OCI-LY3 (cell line): ENCODE results near the gene BCL2L12.

ENCODE experiments used
- H2AFZ ChIP-seq: fragments of 200-600, 300-600 bp; shearing (Covaris generic); 2 replicates; pipeline ENCODE4 v1.6.0; 2014; ENCODE audit warnings: antibody characterized with exemption, low read depth, low read length
- H3K27ac ChIP-seq: fragments of 200-600, 300-600 bp; sonication (generic); 2 replicates; pipeline ENCODE4 v1.5.1; 2014; ENCODE audit warnings: mild to moderate bottlenecking, low read length, moderate library complexity, mixed read lengths
- H3K27me3 ChIP-seq: fragments of 200-600, 300-600 bp; sonication (generic); 2 replicates; pipeline ENCODE4 v1.6.1; 2014; ENCODE audit warnings: low read depth, low read length, mixed read lengths
- H3K36me3 ChIP-seq: fragments of 200-600, 300-600 bp; sonication (generic); replicated peaks from 2 replicates; pipeline ENCODE3; 2014; ENCODE audit warnings: low read depth, low read length, mixed read lengths
- H3K4me1 ChIP-seq: fragments of 300-600, 200-600 bp; sonication (generic); 2 replicates; pipeline ENCODE4 v1.6.1; 2014; ENCODE audit warnings: low read length, mixed read lengths
- H3K4me2 ChIP-seq: fragments of 200-600, 300-600 bp; sonication (generic); 2 replicates; pipeline ENCODE4 v1.6.1; 2014; ENCODE audit warnings: low read length, mixed read lengths
- H3K4me3 ChIP-seq: fragments of 300-600, 200-600 bp; sonication (generic); 2 replicates; pipeline ENCODE4 v1.5.1; 2014; ENCODE audit warnings: antibody characterized with exemption, mild to moderate bottlenecking, low read length, moderate library complexity
- H3K79me2 ChIP-seq: fragments of 300-600, 200-600 bp; shearing (Covaris generic); 2 replicates; pipeline ENCODE4 v1.6.1; 2014; ENCODE audit warnings: mild to moderate bottlenecking, low read length, mixed read lengths
- H3K9ac ChIP-seq: fragments of 300-600, 200-600 bp; shearing (Covaris generic); 2 replicates; pipeline ENCODE4 v1.6.0; 2014; ENCODE audit warnings: mild to moderate bottlenecking, low read length, moderate library complexity
- H3K9me3 ChIP-seq: fragments of 200-600, 300-600 bp; shearing (Covaris generic); 2 replicates; pipeline ENCODE4 v1.6.1; 2014; ENCODE audit warnings: low read length, mixed read lengths; ENCODE audit not compliant: insufficient read depth
- H4K20me1 ChIP-seq: fragments of 200-600, 300-600 bp; sonication (generic); 2 replicates; pipeline ENCODE4 v1.6.1; 2016; ENCODE audit warnings: low read length, mixed read lengths; ENCODE audit not compliant: insufficient read depth
- EZH2phosphoT487 ChIP-seq: fragments of 200-600 bp; shearing (Covaris generic); IDR thresholded peaks from 2 replicates; pipeline ENCODE4 v1.6.1; 2018; ENCODE audit warnings: antibody characterized with exemption, mixed run types, low read depth
- TF ChIP-seq, protein P1 (sequence below): fragments of 200-600, 300-600 bp; sonication (generic); IDR thresholded peaks from 2 replicates; pipeline ENCODE4 v1.5.1; 2014; ENCODE audit warnings: antibody characterized with exemption, low read length, low read depth

BCL2L12 gene

DNA sequence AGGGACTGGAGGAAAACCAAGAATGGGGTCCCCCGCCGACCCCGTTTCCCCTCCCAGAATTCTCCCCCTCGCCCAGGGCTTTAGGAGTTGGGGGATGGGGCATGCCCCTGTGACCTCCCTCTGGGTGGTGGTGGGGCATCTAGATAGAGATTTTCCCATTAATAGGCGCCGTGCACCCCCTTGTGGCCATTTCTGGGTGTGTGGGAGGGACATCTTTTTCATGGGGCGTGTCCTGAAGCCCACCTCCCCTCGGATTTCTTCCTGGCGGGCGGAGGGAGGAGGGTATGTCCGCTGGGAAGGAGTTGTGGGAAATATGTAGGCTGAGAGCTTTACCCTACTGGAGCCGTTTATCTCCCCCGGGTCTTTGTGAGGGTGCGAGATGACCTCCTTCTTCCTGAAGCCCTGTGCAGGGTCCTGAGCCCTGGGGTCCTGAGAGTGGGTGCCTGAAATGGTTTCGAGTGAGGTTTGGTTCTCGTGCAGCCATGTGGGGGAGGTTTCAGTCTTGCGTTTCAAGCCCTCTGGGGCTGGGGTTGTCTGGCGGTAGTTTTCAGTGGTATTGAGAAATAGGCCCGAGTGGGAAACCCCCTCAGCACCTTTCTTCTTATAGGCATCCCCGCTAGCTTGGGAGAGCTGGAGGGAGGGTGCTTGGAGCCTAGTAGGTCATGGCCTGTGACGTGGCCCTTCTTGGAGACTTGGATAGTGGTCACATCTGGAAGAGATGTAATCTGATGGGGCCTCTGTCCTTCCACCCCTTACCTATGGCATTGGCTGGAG lies 12.4 kb downstream of the BCL2L12 start:
- H3K4me3 ChIP-seq, result peak overlapping the region; percentile 88
- no peak for TF ChIP-seq EZH2phosphoT487
- TF ChIP-seq, protein P1, sequence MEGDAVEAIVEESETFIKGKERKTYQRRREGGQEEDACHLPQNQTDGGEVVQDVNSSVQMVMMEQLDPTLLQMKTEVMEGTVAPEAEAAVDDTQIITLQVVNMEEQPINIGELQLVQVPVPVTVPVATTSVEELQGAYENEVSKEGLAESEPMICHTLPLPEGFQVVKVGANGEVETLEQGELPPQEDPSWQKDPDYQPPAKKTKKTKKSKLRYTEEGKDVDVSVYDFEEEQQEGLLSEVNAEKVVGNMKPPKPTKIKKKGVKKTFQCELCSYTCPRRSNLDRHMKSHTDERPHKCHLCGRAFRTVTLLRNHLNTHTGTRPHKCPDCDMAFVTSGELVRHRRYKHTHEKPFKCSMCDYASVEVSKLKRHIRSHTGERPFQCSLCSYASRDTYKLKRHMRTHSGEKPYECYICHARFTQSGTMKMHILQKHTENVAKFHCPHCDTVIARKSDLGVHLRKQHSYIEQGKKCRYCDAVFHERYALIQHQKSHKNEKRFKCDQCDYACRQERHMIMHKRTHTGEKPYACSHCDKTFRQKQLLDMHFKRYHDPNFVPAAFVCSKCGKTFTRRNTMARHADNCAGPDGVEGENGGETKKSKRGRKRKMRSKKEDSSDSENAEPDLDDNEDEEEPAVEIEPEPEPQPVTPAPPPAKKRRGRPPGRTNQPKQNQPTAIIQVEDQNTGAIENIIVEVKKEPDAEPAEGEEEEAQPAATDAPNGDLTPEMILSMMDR, result peak; percentile 76
- peak overlapping the region; percentile 97 for H3K9ac ChIP-seq
- H2AFZ ChIP-seq, result no peak overlapping the region
- H3K27ac ChIP-seq, result peak overlapping the region; percentile 93
- peaks cover 60% of the 10 kb centered on the region for H3K79me2 ChIP-seq
- peaks cover 57% of the 10 kb centered on the region for H3K4me1 ChIP-seq
- H3K9me3 ChIP-seq, result no peaks in the 10 kb centered on the region
- peaks cover 29% of the 10 kb centered on the region for H3K36me3 ChIP-seq
- H4K20me1 ChIP-seq, result peaks cover 41% of the 10 kb centered on the region
- peak overlapping the region; percentile 98 for H3K4me2 ChIP-seq
- H3K27me3 ChIP-seq, result no peaks in the 10 kb centered on the region

DNA sequence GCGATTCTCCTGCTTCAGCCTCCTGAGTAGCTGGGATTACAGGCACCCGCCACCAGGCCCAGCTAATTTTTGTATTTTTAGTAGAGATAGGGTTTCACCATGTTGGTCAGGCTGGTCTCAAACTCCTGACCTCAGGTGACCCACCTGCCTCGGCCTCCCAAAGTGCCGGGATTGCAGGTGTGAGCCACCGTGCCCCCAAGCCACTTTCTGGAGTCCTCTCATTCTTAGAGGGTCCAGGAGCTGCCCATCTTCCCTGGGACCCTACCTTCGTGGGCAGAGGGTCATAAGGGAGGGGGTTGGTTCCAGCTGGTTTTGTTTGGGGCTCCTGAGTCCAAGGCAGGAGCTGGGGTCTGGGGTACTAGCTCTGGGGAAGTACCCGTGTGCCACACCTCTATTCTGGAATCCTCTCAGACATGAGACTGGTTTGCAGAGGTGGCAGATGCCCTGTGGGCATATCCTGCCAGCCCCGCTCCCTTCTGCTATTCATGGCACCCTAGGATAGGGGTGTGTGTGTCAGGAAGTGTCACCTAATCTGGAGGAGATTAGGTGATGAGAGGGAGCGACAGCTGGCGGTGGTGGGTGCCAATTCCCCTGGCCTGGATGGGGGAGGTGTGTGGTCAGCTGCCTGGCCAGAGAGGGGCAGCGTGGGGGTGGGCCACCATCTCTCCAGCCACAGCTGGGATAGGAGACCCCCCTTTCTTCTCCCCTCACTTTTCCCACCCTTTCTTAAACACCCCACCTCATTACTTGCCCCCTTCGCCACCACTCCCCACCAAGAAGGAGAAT lies 13.4 kb downstream of the BCL2L12 start:
- H3K9ac ChIP-seq, result peak overlapping the region; percentile 97
- peaks cover 51% of the 10 kb centered on the region for H4K20me1 ChIP-seq
- TF ChIP-seq, protein P1, result no peak
- peaks cover 35% of the 10 kb centered on the region for H3K36me3 ChIP-seq
- peaks cover 47% of the 10 kb centered on the region for H3K4me1 ChIP-seq
- H3K27ac ChIP-seq, result peak overlapping the region; percentile 93
- no peaks in the 10 kb centered on the region for H3K27me3 ChIP-seq
- H3K79me2 ChIP-seq, result peaks cover 70% of the 10 kb centered on the region
- peak overlapping the region; percentile 88 for H3K4me3 ChIP-seq
- no peak overlapping the region for H2AFZ ChIP-seq
- no peaks in the 10 kb centered on the region for H3K9me3 ChIP-seq
- H3K4me2 ChIP-seq, result peak overlapping the region; percentile 98

DNA sequence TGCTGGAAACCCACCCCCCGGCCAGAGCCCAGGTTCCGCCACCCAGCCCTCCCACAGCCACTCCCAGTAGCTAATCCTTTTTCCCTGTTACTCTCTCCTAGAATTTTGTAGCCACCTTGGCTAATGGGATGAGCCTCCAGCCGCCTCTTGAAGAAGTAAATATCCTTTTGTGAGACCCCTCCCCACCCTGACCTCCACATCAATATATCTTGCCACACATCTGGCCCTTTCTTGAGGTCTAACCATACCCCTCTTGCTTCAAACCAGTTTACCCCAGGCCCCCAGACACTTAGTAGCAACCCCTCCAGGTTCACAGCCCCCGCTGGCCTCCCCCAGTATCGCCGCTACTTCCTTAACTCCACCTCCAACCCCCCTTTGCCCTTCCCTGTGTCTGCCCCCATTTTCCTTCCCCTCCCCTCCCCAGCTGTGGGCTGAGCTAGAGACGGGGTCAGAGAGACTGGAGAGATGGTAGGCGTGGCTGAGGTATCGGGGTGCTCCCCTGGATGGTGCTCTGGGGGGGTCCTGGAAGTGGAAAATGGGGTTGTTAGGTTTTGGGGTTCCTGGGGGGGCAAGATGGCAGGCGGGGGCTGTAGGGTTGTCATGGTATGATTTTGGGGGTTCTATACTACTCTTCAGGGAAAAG lies 14.2 kb downstream of the BCL2L12 start:
- H3K9me3 ChIP-seq, result no peaks in the 10 kb centered on the region
- peaks cover 41% of the 10 kb centered on the region for H3K36me3 ChIP-seq
- H3K4me3 ChIP-seq, result peak overlapping the region; percentile 88
- peaks cover 42% of the 10 kb centered on the region for H3K4me1 ChIP-seq
- peak overlapping the region; percentile 98 for H3K4me2 ChIP-seq
- peaks cover 57% of the 10 kb centered on the region for H4K20me1 ChIP-seq
- H2AFZ ChIP-seq, result no peak overlapping the region
- TF ChIP-seq EZH2phosphoT487, result no peak
- TF ChIP-seq, protein P1, result no peak
- H3K79me2 ChIP-seq, result peaks cover 76% of the 10 kb centered on the region
- no peaks in the 10 kb centered on the region for H3K27me3 ChIP-seq
- H3K27ac ChIP-seq, result peak overlapping the region; percentile 93
- peak overlapping the region; percentile 97 for H3K9ac ChIP-seq
